ENCODE data around the gene TP63. TPM values are rescaled to one million over a fixed set of nuclear protein-coding genes. Genes with fewer than 3 reads are reported as not detected.

Gene TP63
- total and polyA plus RNA-seq, 2 donors (not counting 3 experiments of a cell fraction or from before 2014, with no cell fraction given) = not detected

DNA sequence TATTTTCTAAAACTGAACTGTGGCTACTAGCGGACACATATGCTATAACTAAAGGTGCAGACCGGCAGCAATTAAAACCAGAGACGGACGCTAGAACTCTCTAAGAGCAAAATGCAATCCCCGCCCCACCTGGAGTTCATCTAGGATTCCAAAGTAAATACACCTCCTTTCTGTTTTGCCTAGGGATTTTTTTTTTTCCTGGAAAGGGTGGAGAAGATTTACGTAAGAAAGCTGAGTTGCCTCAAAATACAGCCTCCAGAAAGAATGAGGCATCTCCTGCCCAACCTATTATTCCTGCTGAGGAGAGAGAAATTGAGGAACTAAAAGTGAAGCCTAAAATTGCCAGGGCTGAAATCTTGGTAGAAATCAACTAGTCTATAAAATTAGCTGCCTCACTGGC is 150.2 kb downstream of the TP63 start:
- ChIA-PET POLR2A (no interaction called here), CTCF (no interaction called here)
- no peaks in the 10 kb centered on the region for H3K9me3 ChIP-seq (replicated peaks; ENCODE audit: control insufficient read depth, insufficient read depth, low read length)
- dilution Hi-C loops (cut with MboI; ENCODE audit: extremely low pct_ligation_motif_present, low sequenced_read_pairs) = no loop called here
- no peaks in the 10 kb centered on the region for H3K9me1 ChIP-seq (replicated peaks; ENCODE audit: control insufficient read depth, extremely low read depth, insufficient read depth, low read length)
- no peak overlapping the region for H3K27ac ChIP-seq (ENCODE audit: insufficient read depth, low read depth, low read length)
- H3K4me2 ChIP-seq (ENCODE audit: insufficient read depth, low read length) = no peak overlapping the region
- peaks cover 2% of the 10 kb centered on the region for H3K4me1 ChIP-seq (ENCODE audit: control insufficient read depth, extremely low read depth, insufficient read depth, low read length)
- no peak overlapping the region for H2AFZ ChIP-seq (ENCODE audit: low read depth, low read length)
- TF ChIP-seq FOS (IDR thresholded peaks at IDR 0.05; ENCODE audit: borderline replicate concordance, insufficient read depth, low read length) = no peak
- no peak for TF ChIP-seq EZH2 (IDR thresholded peaks at IDR 0.05; ENCODE audit: borderline replicate concordance, low read depth, low read length, severe bottlenecking)
- no peak for TF ChIP-seq GATA2 (IDR thresholded peaks at IDR 0.05; ENCODE audit: insufficient read depth, insufficient read length, low read depth, low read length)
- TF ChIP-seq POLR2A (IDR thresholded peaks at IDR 0.05; ENCODE audit: low read depth, low read length) = no peak
- TF ChIP-seq MAX (IDR thresholded peaks at IDR 0.05; ENCODE audit: insufficient read depth, insufficient read length) = no peak
- TF ChIP-seq, protein P1, sequence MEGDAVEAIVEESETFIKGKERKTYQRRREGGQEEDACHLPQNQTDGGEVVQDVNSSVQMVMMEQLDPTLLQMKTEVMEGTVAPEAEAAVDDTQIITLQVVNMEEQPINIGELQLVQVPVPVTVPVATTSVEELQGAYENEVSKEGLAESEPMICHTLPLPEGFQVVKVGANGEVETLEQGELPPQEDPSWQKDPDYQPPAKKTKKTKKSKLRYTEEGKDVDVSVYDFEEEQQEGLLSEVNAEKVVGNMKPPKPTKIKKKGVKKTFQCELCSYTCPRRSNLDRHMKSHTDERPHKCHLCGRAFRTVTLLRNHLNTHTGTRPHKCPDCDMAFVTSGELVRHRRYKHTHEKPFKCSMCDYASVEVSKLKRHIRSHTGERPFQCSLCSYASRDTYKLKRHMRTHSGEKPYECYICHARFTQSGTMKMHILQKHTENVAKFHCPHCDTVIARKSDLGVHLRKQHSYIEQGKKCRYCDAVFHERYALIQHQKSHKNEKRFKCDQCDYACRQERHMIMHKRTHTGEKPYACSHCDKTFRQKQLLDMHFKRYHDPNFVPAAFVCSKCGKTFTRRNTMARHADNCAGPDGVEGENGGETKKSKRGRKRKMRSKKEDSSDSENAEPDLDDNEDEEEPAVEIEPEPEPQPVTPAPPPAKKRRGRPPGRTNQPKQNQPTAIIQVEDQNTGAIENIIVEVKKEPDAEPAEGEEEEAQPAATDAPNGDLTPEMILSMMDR (IDR thresholded peaks at IDR 0.05; ENCODE audit: extremely low read depth in 1 of 2, insufficient read depth in 1 of 2, low read depth in 1 of 2, low read length in 2 of 2) = no peak
- TF ChIP-seq JUN (IDR thresholded peaks at IDR 0.05; ENCODE audit: borderline replicate concordance, insufficient read depth, insufficient read length, low read depth) = no peak
- TF ChIP-seq MYC (IDR thresholded peaks at IDR 0.05; ENCODE audit: low read depth, low read length) = no peak
- TF ChIP-seq POLR2AphosphoS5 (IDR thresholded peaks at IDR 0.05; ENCODE audit: insufficient read depth, low read depth, low read length) = no peak
- no TSS peak for BruUV-seq (replicated peaks)
- no peak overlapping the region for H3K9ac ChIP-seq (replicated peaks; ENCODE audit: extremely low read depth, insufficient read depth, low read length)
- no peak for DNase-seq (ENCODE audit: low read depth, low spot score)
- no peak overlapping the region for H3K4me3 ChIP-seq (replicated peaks in 1 of 3; ENCODE audit: insufficient read depth in 1 of 3, low read depth in 1 of 3, low read length in 3 of 3)
- FAIRE-seq = no peak
- intact Hi-C loops (cut with micrococcal nuclease) = no loop called here
- H3K36me3 ChIP-seq (ENCODE audit: control insufficient read depth in 2 of 2, extremely low read depth in 1 of 2, insufficient read depth in 2 of 2, low read length in 2 of 2) = no peaks in the 10 kb centered on the region
- H3K79me2 ChIP-seq (ENCODE audit: control insufficient read depth, insufficient read depth, low read length) = no peaks in the 10 kb centered on the region
- H3K27me3 ChIP-seq (ENCODE audit: control insufficient read depth in 2 of 2, insufficient read depth in 2 of 2, low read length in 2 of 2) = no peaks in the 10 kb centered on the region
- no peaks in the 10 kb centered on the region for H4K20me1 ChIP-seq (replicated peaks; ENCODE audit: control insufficient read depth, extremely low read depth, insufficient read depth, low read length)

Measured in endothelial cell of umbilical vein (primary cell).